HCT116 (cell line): ENCODE results near the gene RHOU. TPM values are rescaled to one million over a fixed set of nuclear protein-coding genes. Genes with fewer than 3 reads are reported as not detected.

Source experiments
- ATAC-seq: fragments of 200-7000 bp; cut with Tn5 transposase; 2 replicates; pipeline ENCODE4 v1.9.1; 2020; ENCODE audit warnings: mild to moderate bottlenecking, moderate library complexity
- BruUV-seq: library from RNA; stranded (reverse); fragments of 400-500 nt; replicated peaks from 2 replicates; lab custom pipeline; 2021; lab: Mats Ljungman, UMichigan
- CTCF ChIA-PET: fragments of 300-600 bp; sonication (Branson Sonifier 250); formaldehyde crosslinking; loops from one replicate; lab custom pipeline; 2021; ENCODE audit warnings: antibody characterized with exemption; lab: Charles Lee
- POLR2A ChIA-PET: fragments of 300-600, 350-600 bp; sonication (Branson Sonifier 250); formaldehyde crosslinking; loops from one replicate; lab custom pipeline; 2021; ENCODE audit warnings: antibody characterized with exemption; lab: Charles Lee
- RAD21 ChIA-PET, 2 experiments: fragments of 300-600 bp; sonication (Branson Sonifier 250); formaldehyde crosslinking; loops; one replicate each; lab custom pipeline; 2023; ENCODE audit warnings: low total read pairs in 2 of 2; ENCODE audit not compliant: uncharacterized antibody in 2 of 2, unreplicated experiment in 2 of 2, low non-redundant PET in 1 of 2; lab: Charles Lee
- DNase-seq: peaks from one replicate; pipeline ENCODE4 v3.0.0-alpha.2; 2010; ENCODE audit warnings: low read depth, low spot score
- H2AFZ ChIP-seq: fragments of 200-600 bp; shearing (Covaris generic), sonication (generic); 2 replicates; pipeline ENCODE4 v1.6.1; 2017; ENCODE audit warnings: low read depth, mixed run types, mixed read lengths, antibody characterized with exemption, low read length; ENCODE audit not compliant: poor library complexity, severe bottlenecking
- H3K27ac ChIP-seq: 2 replicates; pipeline ENCODE4 v1.5.1; 2012; ENCODE audit warnings: low read depth, low read length
- H3K27me3 ChIP-seq: fragments of 200-600 bp; sonication (generic); 2 replicates; pipeline ENCODE4 v1.6.1; 2016; ENCODE audit warnings: mixed run types, low read length, mixed read lengths; ENCODE audit not compliant: insufficient read depth
- H3K36me3 ChIP-seq, 2 experiments: fragments of 200-500 bp in 1 of 2; fragments of 200-600 bp in 1 of 2; sonication (Bioruptor generic) in 1 of 2; sonication (generic) in 1 of 2; 2 replicates each; pipeline versions ENCODE4 v1.5.1 to v1.6.1; 2014 to 2016; ENCODE audit warnings: low read length in 2 of 2, inconsistent platforms in 1 of 2, mixed read lengths in 1 of 2, mixed run types in 1 of 2; ENCODE audit not compliant: insufficient read depth in 2 of 2, control insufficient read depth in 1 of 2
- H3K4me1 ChIP-seq, 2 experiments: fragments of 200-600 bp in 1 of 2; sonication (generic) in 1 of 2; 2 replicates each; pipeline versions ENCODE4 v1.5.1 to v1.6.1; 2012 to 2017; ENCODE audit warnings: low read length in 2 of 2, inconsistent platforms in 1 of 2, mild to moderate bottlenecking in 1 of 2, mixed read lengths in 1 of 2, mixed run types in 1 of 2, moderate library complexity in 1 of 2; ENCODE audit not compliant: insufficient read depth in 2 of 2, control insufficient read depth in 1 of 2
- H3K4me2 ChIP-seq: fragments of 200-600 bp; sonication (generic); 2 replicates; pipeline ENCODE4 v1.6.1; 2017; ENCODE audit warnings: mixed run types, low read length, mixed read lengths
- H3K4me3 ChIP-seq, 2 experiments: fragments of 200-600 bp in 1 of 2; sonication (generic) in 1 of 2; replicated peaks in 1 of 2; 2 replicates each; pipeline ENCODE4 v1.5.1; 2011 to 2016; ENCODE audit warnings: low read length in 2 of 2, control low read depth in 1 of 2, low read depth in 1 of 2, mild to moderate bottlenecking in 1 of 2, mixed read lengths in 1 of 2, mixed run types in 1 of 2
- H3K79me2 ChIP-seq: fragments of 200-600 bp; sonication (generic); 2 replicates; pipeline ENCODE4 v1.6.1; 2017; ENCODE audit warnings: mild to moderate bottlenecking, mixed run types, low read length, moderate library complexity, mixed read lengths; ENCODE audit not compliant: insufficient read depth
- H3K9ac ChIP-seq: fragments of 200-600 bp; sonication (generic); 2 replicates; pipeline ENCODE4 v1.6.1; 2016; ENCODE audit warnings: low read length, mixed read lengths
- H3K9me2 ChIP-seq: fragments of 200-600 bp; sonication (generic), shearing (Covaris generic); 2 replicates; pipeline ENCODE4 v1.6.1; 2017; ENCODE audit warnings: mixed run types, mild to moderate bottlenecking, moderate library complexity; ENCODE audit not compliant: insufficient read depth
- H3K9me3 ChIP-seq, 2 experiments: fragments of 200-500 bp in 1 of 2; fragments of 200-600 bp in 1 of 2; sonication (Bioruptor generic) in 1 of 2; sonication (generic) in 1 of 2; 2 replicates each; pipeline ENCODE4 v1.6.1; 2014 to 2017; ENCODE audit warnings: low read length in 2 of 2, mixed read lengths in 2 of 2, inconsistent platforms in 1 of 2, low read depth in 1 of 2, mild to moderate bottlenecking in 1 of 2, mixed run types in 1 of 2, moderate library complexity in 1 of 2; ENCODE audit not compliant: control insufficient read depth in 1 of 2, insufficient read depth in 1 of 2
- H4K20me1 ChIP-seq: fragments of 200-600 bp; sonication (generic), shearing (Covaris generic); 2 replicates; pipeline ENCODE4 v1.6.1; 2017; ENCODE audit warnings: mixed run types, mild to moderate bottlenecking, moderate library complexity; ENCODE audit not compliant: insufficient read depth
- CBX3 ChIP-seq: IDR thresholded peaks from 2 replicates; pipeline ENCODE4 v1.6.1; 2012; ENCODE audit warnings: low read depth
- CTCF ChIP-seq, 3 experiments: fragments of 200-600 bp in 1 of 3; sonication (generic) in 1 of 3; IDR thresholded peaks in 2 of 3; conservative IDR thresholded peaks in 1 of 3; 2 replicates each; pipeline ENCODE4 v1.5.1; 2012 to 2017; ENCODE audit warnings: low read depth in 2 of 3, low read length in 2 of 3, antibody characterized with exemption in 1 of 3, borderline replicate concordance in 1 of 3, control low read depth in 1 of 3, mild to moderate bottlenecking in 1 of 3, mixed read lengths in 1 of 3, mixed run types in 1 of 3, moderate library complexity in 1 of 3; ENCODE audit not compliant: insufficient read depth in 1 of 3
- EGR1 ChIP-seq: IDR thresholded peaks from 2 replicates; pipeline ENCODE4 v1.6.1; 2012; ENCODE audit warnings: low read depth
- ELF1 ChIP-seq: IDR thresholded peaks from 2 replicates; pipeline ENCODE4 v1.6.1; 2012; ENCODE audit warnings: low read depth, borderline replicate concordance
- EZH2phosphoT487 ChIP-seq: fragments of 200-600 bp; IDR thresholded peaks from 2 replicates; pipeline ENCODE4 v1.6.1; 2018; ENCODE audit warnings: antibody characterized with exemption, borderline replicate concordance
- FOSL1 ChIP-seq: IDR thresholded peaks from 2 replicates; pipeline ENCODE4 v1.6.1; 2012; ENCODE audit warnings: low read depth
- POLR2AphosphoS5 ChIP-seq: IDR thresholded peaks from 2 replicates; pipeline ENCODE4 v1.6.1; 2011; ENCODE audit warnings: mild to moderate bottlenecking, low read depth, low read length, moderate library complexity
- RAD21 ChIP-seq: IDR thresholded peaks from 2 replicates; pipeline ENCODE4 v1.6.1; 2012; ENCODE audit warnings: low read depth, mild to moderate bottlenecking
- REST ChIP-seq: IDR thresholded peaks from 2 replicates; pipeline ENCODE4 v1.6.1; 2012; ENCODE audit warnings: low read depth
- SIN3A ChIP-seq: IDR thresholded peaks from 2 replicates; pipeline ENCODE4 v1.6.1; 2012; ENCODE audit warnings: low read depth
- SP1 ChIP-seq: IDR thresholded peaks from 2 replicates; pipeline ENCODE4 v1.6.1; 2012; ENCODE audit warnings: low read depth
- ZBTB33 ChIP-seq: IDR thresholded peaks from 2 replicates; pipeline ENCODE4 v1.6.1; 2011; ENCODE audit warnings: mild to moderate bottlenecking, low read length, moderate library complexity; ENCODE audit not compliant: insufficient replicate concordance; ENCODE audit errors: extremely low read depth
- ZNF274 ChIP-seq: fragments of 200-500 bp; sonication (Bioruptor generic); IDR thresholded peaks from 2 replicates; pipeline ENCODE4 v1.6.1; 2014; ENCODE audit warnings: mild to moderate bottlenecking, low read depth, low read length, inconsistent platforms
- intact Hi-C: fragments of 100-400 bp; cut with micrococcal nuclease; formaldehyde crosslinking; loops from 2 replicates; pipeline ENCODE4 v1.10.0; 2022
- total RNA-seq: library from RNA; stranded (reverse); gene quantifications from one replicate; pipeline ENCODE4 v1.2.1, GENCODE V29; 2021; ENCODE audit not compliant: unreplicated experiment

Gene RHOU
- total RNA-seq, 1 experiment from 2014 or later = 4.0 TPM

GRCh38 chr1:228702433-228702832 lies 32.8 kb upstream of the RHOU start:
- no peak overlapping the region for H3K4me3 ChIP-seq
- no peaks in the 10 kb centered on the region for H3K9me3 ChIP-seq
- ATAC-seq = no peak
- H3K4me2 ChIP-seq = no peak overlapping the region
- intact Hi-C loops = no loop called here
- no peaks in the 10 kb centered on the region for H3K9me2 ChIP-seq
- no peak for TF ChIP-seq RAD21
- no peak for TF ChIP-seq EGR1
- TF ChIP-seq EZH2phosphoT487 = no peak
- TF ChIP-seq CBX3 = no peak
- TF ChIP-seq ZBTB33 = no peak
- TF ChIP-seq, all 23 proteins: peak for 0
- no peak overlapping the region for H3K9ac ChIP-seq
- no peak overlapping the region for H3K27ac ChIP-seq
- ChIA-PET CTCF (interaction anchor here (1.5 kb wide), 1 partner anchor 39 kb away, joined by 4 read pairs; no protein-coding TSS in a partner anchor), POLR2A (no interaction called here), RAD21 (interaction anchor here in 1 of 2 experiments (0.6 kb wide), 1 partner anchor 16 kb away, joined by 3 read pairs; no protein-coding TSS in a partner anchor)
- H3K4me1 ChIP-seq = no peaks in the 10 kb centered on the region
- no peaks in the 10 kb centered on the region for H3K27me3 ChIP-seq
- BruUV-seq = no TSS peak
- H3K79me2 ChIP-seq = no peaks in the 10 kb centered on the region
- H3K36me3 ChIP-seq = no peaks in the 10 kb centered on the region
- no peak overlapping the region for H2AFZ ChIP-seq
- no peak for DNase-seq
- no peaks in the 10 kb centered on the region for H4K20me1 ChIP-seq

- H3K4me2 ChIP-seq = no peak overlapping the region
- POLR2A ChIA-PET = no interaction called here
- no peaks in the 10 kb centered on the region for H4K20me1 ChIP-seq
- BruUV-seq = no TSS peak
- H3K4me1 ChIP-seq = no peaks in the 10 kb centered on the region
- H3K27ac ChIP-seq = no peak overlapping the region
- no peak overlapping the region for H3K9ac ChIP-seq
- H3K36me3 ChIP-seq = no peaks in the 10 kb centered on the region
- intact Hi-C loops = no loop called here
- CTCF ChIA-PET = no interaction called here
- ATAC-seq (no peak), DNase-seq (no peak)
- no peak overlapping the region for H2AFZ ChIP-seq
- H3K79me2 ChIP-seq = no peaks in the 10 kb centered on the region
- H3K9me2 ChIP-seq = no peaks in the 10 kb centered on the region
- H3K4me3 ChIP-seq = no peak overlapping the region
- no peaks in the 10 kb centered on the region for H3K27me3 ChIP-seq
- RAD21 ChIA-PET = no interaction called here
- H3K9me3 ChIP-seq = no peaks in the 10 kb centered on the region
- TF ChIP-seq REST = no peak
- no peak for TF ChIP-seq CBX3
- no peak for TF ChIP-seq EZH2phosphoT487
- no peak for TF ChIP-seq SP1
- no peak for TF ChIP-seq SIN3A
- no peak for TF ChIP-seq CTCF (IDR thresholded peaks at IDR 0.05 in 2 of 3, conservative IDR thresholded peaks at IDR 0.05 in 1 of 3; ENCODE audit: borderline replicate concordance in 1 of 3, insufficient read depth in 1 of 3, low read depth in 2 of 3, low read length in 2 of 3)
- no peak for TF ChIP-seq ELF1
- TF ChIP-seq FOSL1 = no peak
- no peak for TF ChIP-seq ZNF274
- TF ChIP-seq POLR2AphosphoS5 = no peak
Observed at GRCh38 chr1:228706305-228706704, 29.0 kb upstream of the RHOU start.
